Endothelial cell of umbilical vein (primary cell): ENCODE measurements around the gene GPR37L1.

Experiments used
- CTCF ChIP-seq, 2 donors: IDR thresholded peaks; 1 replicate in 1 of 2; 2 replicates in 1 of 2; pipeline ENCODE4 v1.5.1; 2011; ENCODE audit warnings: low read length in 2 of 2, mild to moderate bottlenecking in 2 of 2, moderate library complexity in 2 of 2, control low read depth in 1 of 2, inconsistent platforms in 1 of 2, low read depth in 1 of 2; ENCODE audit not compliant: insufficient read depth in 1 of 2; ENCODE audit errors: extremely low read depth in 1 of 2
- EZH2 ChIP-seq: IDR thresholded peaks from 2 replicates; pipeline ENCODE4 v1.6.1; 2012; ENCODE audit warnings: borderline replicate concordance, low read depth, mild to moderate bottlenecking, moderate library complexity, low read length, inconsistent platforms; ENCODE audit not compliant: severe bottlenecking
- FOS ChIP-seq: IDR thresholded peaks from 2 replicates; pipeline ENCODE4 v1.6.1; 2011; ENCODE audit warnings: mild to moderate bottlenecking, low read length, moderate library complexity, borderline replicate concordance; ENCODE audit not compliant: insufficient read depth
- GATA2 ChIP-seq: IDR thresholded peaks from 2 replicates; pipeline ENCODE4 v1.7.0; 2011; ENCODE audit warnings: low read depth, mild to moderate bottlenecking, moderate library complexity, mixed read lengths, low read length; ENCODE audit not compliant: insufficient read length, insufficient read depth
- JUN ChIP-seq: IDR thresholded peaks from 2 replicates; pipeline ENCODE4 v1.6.1; 2011; ENCODE audit warnings: borderline replicate concordance, low read depth; ENCODE audit not compliant: insufficient read length, insufficient read depth
- MYC ChIP-seq: IDR thresholded peaks from one replicate; pipeline ENCODE4 v1.6.1; 2011; ENCODE audit warnings: mild to moderate bottlenecking, low read depth, low read length
- POLR2A ChIP-seq: IDR thresholded peaks from 2 replicates; pipeline ENCODE4 v1.6.1; 2012; ENCODE audit warnings: low read depth, mild to moderate bottlenecking, control low read depth, low read length
- POLR2AphosphoS5 ChIP-seq: IDR thresholded peaks from 2 replicates; pipeline ENCODE4 v1.6.1; 2012; ENCODE audit warnings: low read depth, mild to moderate bottlenecking, control low read depth, low read length, moderate library complexity; ENCODE audit not compliant: insufficient read depth

DNA sequence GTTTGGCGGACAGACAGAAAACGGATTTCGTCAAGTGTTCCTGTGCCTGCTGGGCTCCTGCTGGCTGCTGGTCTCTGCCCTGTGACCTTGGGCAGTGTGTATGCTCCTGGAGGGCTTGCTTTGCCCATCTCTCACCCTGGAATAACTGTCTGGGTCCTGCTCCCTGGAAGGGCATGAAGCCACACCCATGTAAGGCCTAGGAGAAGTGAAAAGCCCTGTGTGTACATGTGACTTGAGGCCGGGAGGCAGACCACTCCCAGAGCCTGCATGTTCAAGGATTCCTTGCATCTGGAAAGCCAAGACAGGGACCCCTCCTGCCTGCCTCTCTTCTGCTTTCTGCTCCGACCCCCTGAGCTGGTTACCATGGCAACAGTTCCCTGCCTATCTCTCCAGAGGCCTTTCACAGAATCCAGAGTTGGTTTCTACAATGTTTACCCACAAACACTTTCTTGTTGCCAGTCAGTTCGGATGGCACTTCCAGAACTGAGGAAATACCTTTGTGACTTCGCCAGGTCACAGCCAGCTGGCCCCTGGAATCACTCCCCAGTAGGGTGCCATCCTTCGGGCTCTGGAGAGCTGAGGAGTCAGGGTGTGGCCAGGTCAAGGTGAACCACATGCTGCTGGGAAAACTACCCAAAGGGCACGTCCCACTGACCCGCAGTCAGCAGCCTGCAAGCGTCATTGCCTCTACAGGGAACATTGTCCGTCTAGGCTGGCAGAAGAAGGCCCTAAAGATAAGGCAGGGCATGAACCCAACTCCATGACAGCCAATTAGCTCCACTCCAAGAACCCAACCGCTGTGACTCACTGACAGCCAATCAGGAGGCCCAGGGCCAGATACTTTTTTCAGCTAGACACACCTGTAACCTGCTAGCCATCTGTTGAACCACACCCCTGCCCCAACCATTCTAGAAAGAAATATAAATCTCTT, 14.7 kb upstream of the GPR37L1 start:
- no peak for TF ChIP-seq POLR2A
- no peak for TF ChIP-seq CTCF (IDR thresholded peaks at IDR 0.05; ENCODE audit: extremely low read depth in 1 of 2, insufficient read depth in 1 of 2, low read depth in 1 of 2, low read length in 2 of 2)
- no peak for TF ChIP-seq POLR2AphosphoS5
- no peak for TF ChIP-seq EZH2
- no peak for TF ChIP-seq FOS
- no peak for TF ChIP-seq MYC
- no peak for TF ChIP-seq JUN
- no peak for TF ChIP-seq GATA2
